Hepatocyte (in vitro differentiated cells): ENCODE measurements around the gene ZFPM1.

Experiments
- CTCF ChIP-seq: fragments of 200-600 bp; sonication (generic); IDR thresholded peaks from 2 replicates; pipeline ENCODE4 v1.5.1; 2016; ENCODE audit warnings: antibody characterized with exemption, mild to moderate bottlenecking; ENCODE audit not compliant: poor library complexity
- EZH2 ChIP-seq: fragments of 200-600 bp; sonication (generic); IDR thresholded peaks from 2 replicates; pipeline ENCODE4 v1.6.1; 2016; ENCODE audit warnings: antibody characterized with exemption, mild to moderate bottlenecking, borderline replicate concordance
- EZH2phosphoT487 ChIP-seq: fragments of 200-600 bp; sonication (generic); IDR thresholded peaks from one replicate; pipeline ENCODE4 v1.6.1; 2018; ENCODE audit warnings: antibody characterized with exemption, mild to moderate bottlenecking, low read depth, moderate library complexity; ENCODE audit not compliant: unreplicated experiment, severe bottlenecking

DNA sequence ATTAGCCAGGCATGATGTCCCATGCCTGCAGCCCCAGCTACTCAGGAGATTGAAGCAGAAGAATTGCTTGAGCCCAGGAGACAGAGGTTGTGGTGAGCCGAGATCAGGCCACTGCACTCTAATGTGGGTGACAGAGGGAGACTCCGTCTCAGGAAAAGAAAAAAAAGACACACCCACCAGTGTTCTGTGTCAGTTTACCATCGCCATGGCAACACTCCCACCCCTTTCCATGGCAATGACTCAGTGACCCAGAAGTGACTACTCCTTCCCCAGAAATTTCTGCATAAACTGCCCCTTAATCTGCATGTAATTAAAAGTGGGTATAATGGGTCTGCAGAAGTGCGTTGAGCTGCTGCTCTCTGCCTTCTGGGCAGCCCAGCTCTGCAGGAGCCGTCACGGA is 113.1 kb downstream of the ZFPM1 start:
- TF ChIP-seq CTCF = no peak
- TF ChIP-seq EZH2 = no peak
- TF ChIP-seq EZH2phosphoT487 = no peak
